ENCODE results near the gene KCNH8. TPM values are rescaled to one million over a fixed set of nuclear protein-coding genes. Genes with fewer than 3 reads are reported as not detected.

The KCNH8 gene
- total RNA-seq, 1 donor from 2014 or later: not detected

DNA sequence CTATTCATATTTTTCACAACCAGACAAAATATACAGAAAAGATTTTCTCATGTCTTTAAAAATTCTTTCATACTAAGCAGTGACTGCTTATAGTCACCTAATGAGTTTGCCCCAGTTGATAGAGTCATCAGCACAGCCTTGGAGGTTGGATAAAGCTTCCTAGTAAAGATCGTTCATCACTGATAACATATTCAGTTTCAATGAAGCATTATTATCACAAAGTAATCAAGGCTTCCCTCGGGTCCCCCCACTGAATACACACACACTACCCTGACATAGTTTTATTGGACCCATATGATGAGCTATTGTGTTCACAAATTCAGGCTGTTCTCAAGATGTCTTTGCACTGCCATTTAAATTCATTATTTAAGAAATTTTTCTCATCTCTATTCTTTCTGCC is 297.8 kb downstream of the KCNH8 start:
- no peak for TF ChIP-seq CTCF (IDR thresholded peaks at IDR 0.05; ENCODE audit: insufficient read depth, low read length, severe bottlenecking)
- H3K4me3 ChIP-seq (ENCODE audit: low read depth, low read length): no peak overlapping the region
- no peak for FAIRE-seq

DNA sequence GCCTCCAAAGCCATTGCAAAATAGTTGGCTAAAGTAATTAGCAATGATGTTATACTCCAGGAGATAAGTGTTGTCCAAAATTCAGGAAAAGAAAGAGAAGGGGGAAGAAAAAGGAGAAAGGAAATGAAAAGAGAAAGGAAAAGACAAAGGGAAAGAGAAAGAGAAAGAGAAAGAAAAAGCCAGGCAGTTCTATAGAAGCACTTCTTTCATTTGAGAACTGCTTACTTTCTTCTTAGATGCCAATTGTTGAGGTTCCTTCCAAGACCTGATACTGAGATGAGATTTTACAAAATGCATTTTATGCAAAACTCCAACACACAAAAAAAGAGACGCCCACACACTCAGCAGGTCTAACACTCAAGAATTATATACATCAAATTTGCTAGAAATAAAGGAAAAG is 298.4 kb downstream of the KCNH8 start:
- DNase-seq (ENCODE audit: low read depth) (no peak), FAIRE-seq (no peak)
- Histone ChIP-seq H3K27me3 (ENCODE audit: control insufficient read depth, insufficient read depth, low read length) (no peaks in the 10 kb centered on the region), H3K36me3 (ENCODE audit: control insufficient read depth, insufficient read depth, low read length) (no peaks in the 10 kb centered on the region), H3K4me3 (ENCODE audit: low read depth, low read length) (no peak overlapping the region)
- no peak for TF ChIP-seq CTCF (IDR thresholded peaks at IDR 0.05; ENCODE audit: insufficient read depth, low read length, severe bottlenecking)

More for the DNA sequence above, 297.8 kb downstream of the KCNH8 start:
- H3K36me3 ChIP-seq (ENCODE audit: control insufficient read depth, insufficient read depth, low read length): no peaks in the 10 kb centered on the region
- no peaks in the 10 kb centered on the region for H3K27me3 ChIP-seq (ENCODE audit: control insufficient read depth, insufficient read depth, low read length)
- no peak for DNase-seq (ENCODE audit: low read depth)

DNA sequence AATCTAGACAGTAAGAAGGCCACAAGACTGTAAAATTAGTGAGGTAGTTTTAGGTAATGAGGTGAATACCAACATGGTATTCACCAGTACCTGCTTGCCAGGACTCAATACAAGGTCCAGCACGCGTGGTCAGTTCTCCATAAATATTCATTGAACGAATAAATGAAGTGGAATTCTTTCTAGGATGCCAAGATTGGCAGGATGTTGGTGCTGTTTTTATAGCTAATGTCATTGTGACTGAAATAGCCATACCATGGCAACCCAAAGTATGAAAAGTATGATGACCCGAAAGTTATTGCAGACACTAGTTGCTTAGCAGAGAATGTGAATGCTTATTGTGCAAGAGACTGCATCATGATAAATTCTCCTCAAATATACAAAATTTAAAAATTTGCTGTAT is 307.2 kb downstream of the KCNH8 start:
- no peak for FAIRE-seq
- no peak for DNase-seq (ENCODE audit: low read depth)
- H3K36me3 ChIP-seq (ENCODE audit: control insufficient read depth, insufficient read depth, low read length): no peaks in the 10 kb centered on the region
- no peak overlapping the region for H3K4me3 ChIP-seq (ENCODE audit: low read depth, low read length)
- H3K27me3 ChIP-seq (ENCODE audit: control insufficient read depth, insufficient read depth, low read length): no peaks in the 10 kb centered on the region
- no peak for TF ChIP-seq CTCF (IDR thresholded peaks at IDR 0.05; ENCODE audit: insufficient read depth, low read length, severe bottlenecking)

DNA sequence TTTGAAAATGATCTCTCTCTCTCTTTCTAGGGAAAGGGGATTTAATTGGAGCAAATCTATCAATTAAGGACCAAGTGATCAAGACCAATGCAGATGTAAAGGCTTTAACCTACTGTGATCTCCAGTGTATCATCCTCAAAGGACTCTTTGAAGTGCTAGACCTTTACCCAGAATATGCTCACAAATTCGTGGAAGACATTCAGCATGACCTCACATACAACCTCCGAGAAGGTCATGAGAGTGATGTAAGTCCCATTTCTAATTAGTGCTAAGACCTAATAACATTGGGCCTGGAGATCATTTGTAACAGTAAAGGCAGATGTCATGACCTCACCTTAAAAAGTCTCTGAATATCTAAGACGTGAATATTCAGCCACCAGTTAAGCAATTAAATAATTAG is 308.4 kb downstream of the KCNH8 start:
- TF ChIP-seq CTCF (IDR thresholded peaks at IDR 0.05; ENCODE audit: insufficient read depth, low read length, severe bottlenecking): no peak
- Histone ChIP-seq H3K4me3 (ENCODE audit: low read depth, low read length) (no peak overlapping the region), H3K27me3 (ENCODE audit: control insufficient read depth, insufficient read depth, low read length) (no peaks in the 10 kb centered on the region), H3K36me3 (ENCODE audit: control insufficient read depth, insufficient read depth, low read length) (no peaks in the 10 kb centered on the region)
- FAIRE-seq (no peak), DNase-seq (ENCODE audit: low read depth) (no peak)

DNA sequence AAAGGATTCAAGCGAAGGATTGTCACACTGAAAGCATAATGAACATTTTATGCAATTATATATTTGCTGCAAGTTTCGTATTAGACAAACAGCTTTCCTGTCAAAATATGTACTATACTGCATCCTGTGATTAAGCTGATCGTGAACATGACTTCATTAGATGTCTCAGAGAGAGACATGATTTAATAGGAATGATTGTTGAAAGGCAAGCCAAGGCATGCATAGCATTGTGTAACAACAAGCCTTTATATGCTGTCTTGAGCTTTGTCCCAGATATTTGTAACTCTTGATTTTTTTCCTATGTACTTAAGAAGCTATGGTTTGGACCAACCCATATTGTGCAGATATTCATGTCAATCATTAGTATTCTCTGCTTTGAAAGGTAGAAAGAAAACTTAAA is 309.1 kb downstream of the KCNH8 start:
- no peaks in the 10 kb centered on the region for H3K27me3 ChIP-seq (ENCODE audit: control insufficient read depth, insufficient read depth, low read length)
- TF ChIP-seq CTCF (IDR thresholded peaks at IDR 0.05; ENCODE audit: insufficient read depth, low read length, severe bottlenecking): no peak
- FAIRE-seq: no peak
- no peaks in the 10 kb centered on the region for H3K36me3 ChIP-seq (ENCODE audit: control insufficient read depth, insufficient read depth, low read length)
- DNase-seq (ENCODE audit: low read depth): peak; percentile 98
- H3K4me3 ChIP-seq (ENCODE audit: low read depth, low read length): no peak overlapping the region

DNA sequence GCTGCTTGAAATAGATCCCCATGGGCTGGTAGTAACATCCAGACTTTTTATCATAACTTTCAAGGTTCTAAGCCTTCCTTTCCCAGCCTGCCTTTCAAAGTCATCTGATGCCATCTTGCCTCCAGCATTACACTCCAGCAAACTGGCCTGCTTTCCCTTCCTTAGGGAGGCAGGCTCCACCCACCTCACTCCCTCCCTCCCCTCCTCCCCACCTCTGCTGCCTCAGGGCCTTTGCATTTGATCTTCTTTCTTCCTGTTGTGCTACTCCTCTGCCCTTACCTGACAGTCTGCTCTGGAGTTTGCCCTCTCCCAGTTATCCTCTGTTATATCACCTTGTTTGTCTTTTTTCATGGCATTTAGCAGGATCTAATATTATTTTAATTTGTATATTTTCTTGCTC is 319.5 kb downstream of the KCNH8 start:
- H3K4me3 ChIP-seq (ENCODE audit: low read depth, low read length): no peak overlapping the region
- no peaks in the 10 kb centered on the region for H3K27me3 ChIP-seq (ENCODE audit: control insufficient read depth, insufficient read depth, low read length)
- TF ChIP-seq CTCF (IDR thresholded peaks at IDR 0.05; ENCODE audit: insufficient read depth, low read length, severe bottlenecking): no peak
- no peak for DNase-seq (ENCODE audit: low read depth)
- FAIRE-seq: no peak
- H3K36me3 ChIP-seq (ENCODE audit: control insufficient read depth, insufficient read depth, low read length): no peaks in the 10 kb centered on the region

Measured in bronchial epithelial cell (primary cell).